GM18505 (cell line): Measurements from ENCODE around the gene BRMS1.
"Not testable (repeated sequence)": the region's sequence is repeated elsewhere in the genome, so short reads cannot be mapped to it uniquely, and the experiment has no call there.

Source experiments
- ATAC-seq: cut with Tn5 transposase; IDR thresholded peaks from one replicate; pipeline ENCODE4 v1.9.1; 2021; ENCODE audit not compliant: unreplicated experiment
- POLR2A ChIP-seq: IDR thresholded peaks from 4 replicates; pipeline ENCODE4 v1.6.1; 2011; ENCODE audit warnings: borderline replicate concordance; ENCODE audit not compliant: insufficient read depth, insufficient read length; ENCODE audit errors: extremely low read depth

The BRMS1 gene

GRCh38 chr11:66317723-66318599 lies 26.9 kb downstream of the BRMS1 start:
- no peak for TF ChIP-seq POLR2A
- ATAC-seq = no peak

- TF ChIP-seq POLR2A = no peak
- no peak for ATAC-seq
Observed at GRCh38 chr11:66317322-66317722, 27.6 kb downstream of the BRMS1 start.

- no peak for ATAC-seq
- TF ChIP-seq POLR2A = no peak
Observed at GRCh38 chr11:66316849-66317251, 28.1 kb downstream of the BRMS1 start, which contains the start of gene CD248. TSS of gene CD248 (minus strand) at chr11:66317044. CDS start at chr11:66317027, 17 bp downstream.

- TF ChIP-seq POLR2A = no peak
- no peak for ATAC-seq
Observed at GRCh38 chr11:66315921-66316811, 28.7 kb downstream of the BRMS1 start.

- no peak for TF ChIP-seq POLR2A
Observed at GRCh38 chr11:66315498-66315885, 29.4 kb downstream of the BRMS1 start.

GRCh38 chr11:66314561-66315497 lies 30.1 kb downstream of the BRMS1 start:
- TF ChIP-seq POLR2A = no peak

More at GRCh38 chr11:66315498-66315885, 29.4 kb downstream of the BRMS1 start:
- ATAC-seq = no peak

GRCh38 chr11:66314186-66314501 lies 30.8 kb downstream of the BRMS1 start:
- ATAC-seq = no peak
- no peak for TF ChIP-seq POLR2A

More at GRCh38 chr11:66314561-66315497, 30.1 kb downstream of the BRMS1 start:
- ATAC-seq = no peak

GRCh38 chr11:66313321-66314185 lies 31.4 kb downstream of the BRMS1 start:
- TF ChIP-seq POLR2A = no peak
- no peak for ATAC-seq

GRCh38 chr11:66312549-66313320 lies 32.2 kb downstream of the BRMS1 start:
- no peak for TF ChIP-seq POLR2A
- ATAC-seq = peak; percentile 43

- peak; percentile 69 for ATAC-seq
- no peak for TF ChIP-seq POLR2A
Observed at GRCh38 chr11:66311965-66312548, 32.8 kb downstream of the BRMS1 start.

GRCh38 chr11:66311470-66311964 lies 33.4 kb downstream of the BRMS1 start:
- TF ChIP-seq POLR2A = no peak
- ATAC-seq = no peak

- ATAC-seq = not testable (repeated sequence)
Observed at GRCh38 chr11:66310803-66311440, 34.0 kb downstream of the BRMS1 start.
